Fibroblast of lung (primary cell): ENCODE data around the gene TMEM135. TPM values are rescaled to one million over a fixed set of nuclear protein-coding genes. Genes with fewer than 3 reads are reported as not detected.
A peak's percentile ranks its signal among the peaks of the same experiment; 100 is the strongest.

Source experiments
- DNase-seq, 2 donors: peaks; one replicate each; pipeline versions ENCODE4 v3.0.0 to v3.0.0-alpha.2; 2010; ENCODE audit warnings: low read depth in 2 of 2
- H2AFZ ChIP-seq: 2 replicates; pipeline ENCODE4 v1.5.1; 2012; ENCODE audit warnings: low read length, control low read depth, inconsistent platforms
- H3K27ac ChIP-seq: 2 replicates; pipeline ENCODE4 v1.5.1; 2011; ENCODE audit warnings: low read length, control low read depth; ENCODE audit not compliant: insufficient read depth
- H3K27me3 ChIP-seq: 2 replicates; pipeline ENCODE4 v1.5.1; 2011; ENCODE audit warnings: mild to moderate bottlenecking, low read length; ENCODE audit not compliant: control insufficient read depth, insufficient read depth
- H3K36me3 ChIP-seq: 2 replicates; pipeline ENCODE4 v1.5.1; 2011; ENCODE audit warnings: low read length; ENCODE audit not compliant: control insufficient read depth, insufficient read depth
- H3K4me1 ChIP-seq: 2 replicates; pipeline ENCODE4 v1.5.1; 2011; ENCODE audit warnings: low read length; ENCODE audit not compliant: control insufficient read depth, insufficient read depth; ENCODE audit errors: extremely low read depth
- H3K4me2 ChIP-seq: 2 replicates; pipeline ENCODE4 v1.5.1; 2011; ENCODE audit warnings: low read length, control low read depth; ENCODE audit not compliant: insufficient read depth; ENCODE audit errors: extremely low read depth
- H3K4me3 ChIP-seq, 4 experiments: fragments of 200-600 bp in 1 of 4; sonication (generic) in 1 of 4; replicated peaks in 1 of 4; 2 replicates each; pipeline ENCODE4 v1.5.1; 2011 to 2016; ENCODE audit warnings: low read length in 4 of 4, low read depth in 3 of 4, mild to moderate bottlenecking in 3 of 4, control low read depth in 2 of 4, inconsistent platforms in 1 of 4, mixed read lengths in 1 of 4; ENCODE audit not compliant: insufficient read depth in 1 of 4; ENCODE audit errors: control extremely low read depth in 1 of 4
- H3K79me2 ChIP-seq: 2 replicates; pipeline ENCODE4 v1.5.1; 2012; ENCODE audit warnings: mild to moderate bottlenecking, low read length, inconsistent platforms; ENCODE audit not compliant: control insufficient read depth, insufficient read depth
- H3K9ac ChIP-seq: 2 replicates; pipeline ENCODE4 v1.5.1; 2011; ENCODE audit warnings: mild to moderate bottlenecking, low read length, control low read depth; ENCODE audit not compliant: insufficient read depth
- H3K9me3 ChIP-seq: 2 replicates; pipeline ENCODE4 v1.5.1; 2012; ENCODE audit warnings: low read depth, low read length; ENCODE audit not compliant: control insufficient read depth, insufficient read depth
- H4K20me1 ChIP-seq: 2 replicates; pipeline ENCODE4 v1.5.1; 2011; ENCODE audit warnings: low read length; ENCODE audit not compliant: control insufficient read depth, insufficient read depth; ENCODE audit errors: extremely low read depth
- CTCF ChIP-seq, 2 donors: IDR thresholded peaks in 1 of 2; conservative IDR thresholded peaks in 1 of 2; 1 replicate in 1 of 2; 2 replicates in 1 of 2; pipeline ENCODE4 v1.5.1; 2011 to 2012; ENCODE audit warnings: low read length in 2 of 2, control low read depth in 1 of 2, inconsistent platforms in 1 of 2, low read depth in 1 of 2, mild to moderate bottlenecking in 1 of 2
- EZH2 ChIP-seq: IDR thresholded peaks from 2 replicates; pipeline ENCODE4 v1.5.1; 2012; ENCODE audit warnings: low read length, control low read depth, mild to moderate bottlenecking; ENCODE audit errors: missing control alignments
- polyA plus RNA-seq, 2 donors: library from polyadenylated mRNA; depleted of rRNA in 1 of 2; stranded (reverse) in 1 of 2; unstranded in 1 of 2; fragments of >200 nt; gene quantifications; 2 replicates each; pipeline ENCODE4 v1.2.1, GENCODE V29; 2011 to 2012; ENCODE audit warnings: missing spikeins in 1 of 2
- total RNA-seq: library from RNA; depleted of rRNA; stranded (reverse); fragments of >200 nt; gene quantifications from 2 replicates; pipeline ENCODE4 v1.2.1, GENCODE V29; 2014

TMEM135 gene
- total and polyA plus RNA-seq, 2 donors (not counting 1 experiment from before 2014, with no cell fraction given): 17.3 to 20.6 TPM

DNA sequence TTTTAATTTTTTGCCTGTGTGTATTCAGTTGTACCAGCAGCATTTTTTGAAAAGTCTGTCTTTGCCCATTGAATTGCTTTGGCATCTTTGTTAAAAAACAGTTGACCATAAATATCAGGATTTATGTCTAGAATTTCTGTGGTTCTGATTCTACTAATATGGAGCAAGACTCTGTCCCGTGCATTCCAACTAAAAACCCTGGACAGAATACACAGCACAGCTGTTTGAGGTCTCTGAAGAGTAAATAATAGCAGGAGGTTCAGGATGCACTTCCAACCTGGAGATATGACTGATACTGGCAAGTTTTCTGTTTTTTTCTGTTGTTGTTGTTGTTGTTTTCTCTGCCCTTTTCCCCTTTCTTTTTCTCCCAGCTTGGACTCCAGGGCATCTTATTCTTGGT, 141.9 kb downstream of the TMEM135 start:
- TF ChIP-seq CTCF (conservative IDR thresholded peaks at IDR 0.05 in 1 of 2, IDR thresholded peaks at IDR 0.05 in 1 of 2; ENCODE audit: low read depth in 1 of 2, low read length in 2 of 2) (no peak), EZH2 (no peak)
- Histone ChIP-seq H3K9ac (no peak overlapping the region), H3K9me3 (no peaks in the 10 kb centered on the region)

DNA sequence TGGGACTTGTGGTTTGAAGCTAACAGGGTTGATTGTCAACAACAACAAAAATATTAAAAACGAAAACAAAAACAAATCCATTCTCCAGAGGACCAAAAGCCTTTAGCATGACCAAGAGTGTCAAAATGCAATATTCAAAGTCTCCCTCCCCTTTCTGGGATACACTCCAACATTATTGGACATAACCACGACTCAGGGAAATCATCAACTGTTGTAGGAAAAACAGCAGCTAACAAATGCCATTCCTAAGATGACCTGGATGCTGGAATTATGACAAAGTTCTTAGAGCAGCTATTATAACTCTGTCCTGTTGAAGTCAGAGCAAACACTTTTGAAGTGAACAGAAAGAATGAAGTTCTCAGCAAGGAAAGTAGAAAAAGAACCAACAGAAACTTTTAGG, 143.0 kb downstream of the TMEM135 start:
- Histone ChIP-seq H3K27ac (no peak overlapping the region), H3K4me3 (no peak overlapping the region), H3K9ac (no peak overlapping the region), H4K20me1 (no peaks in the 10 kb centered on the region), H3K4me1 (peaks cover 2% of the 10 kb centered on the region), H2AFZ (no peak overlapping the region), H3K9me3 (no peaks in the 10 kb centered on the region), H3K79me2 (no peaks in the 10 kb centered on the region), H3K36me3 (no peaks in the 10 kb centered on the region), H3K27me3 (no peaks in the 10 kb centered on the region), H3K4me2 (peak overlapping the region; percentile 44)
- peak; percentile 43 to 75 for DNase-seq
- TF ChIP-seq EZH2: no peak
- no peak for TF ChIP-seq CTCF (conservative IDR thresholded peaks at IDR 0.05 in 1 of 2, IDR thresholded peaks at IDR 0.05 in 1 of 2; ENCODE audit: low read depth in 1 of 2, low read length in 2 of 2)

More for the DNA sequence above, 141.9 kb downstream of the TMEM135 start:
- Histone ChIP-seq H3K27ac (no peak overlapping the region), H3K4me3 (no peak overlapping the region), H3K27me3 (no peaks in the 10 kb centered on the region), H3K4me2 (no peak overlapping the region), H4K20me1 (no peaks in the 10 kb centered on the region), H2AFZ (no peak overlapping the region), H3K79me2 (no peaks in the 10 kb centered on the region), H3K4me1 (peaks cover 2% of the 10 kb centered on the region), H3K36me3 (no peaks in the 10 kb centered on the region)
- no peak for DNase-seq

DNA sequence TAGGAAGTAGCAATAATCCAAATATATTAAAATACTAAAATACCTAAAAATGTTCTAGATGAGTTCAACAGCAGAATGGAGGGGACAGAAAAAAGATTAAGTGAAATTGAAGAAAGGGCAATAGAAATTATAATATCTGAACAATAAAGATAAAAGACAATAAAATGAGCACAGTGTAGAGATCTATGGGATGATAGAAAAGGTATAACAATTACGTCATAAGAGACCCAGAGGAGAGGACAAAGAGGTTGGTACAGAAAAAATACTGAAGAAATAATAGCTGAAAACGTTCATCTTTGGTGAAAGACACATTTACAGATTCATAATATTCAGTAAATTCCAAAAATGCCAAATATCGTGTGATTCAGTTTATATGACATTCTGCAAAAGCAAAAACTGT, 143.4 kb downstream of the TMEM135 start:
- no peak overlapping the region for H3K9ac ChIP-seq
- H3K27ac ChIP-seq: no peak overlapping the region
- H3K4me3 ChIP-seq: no peak overlapping the region
- H4K20me1 ChIP-seq: no peaks in the 10 kb centered on the region
- DNase-seq: no peak
- no peaks in the 10 kb centered on the region for H3K79me2 ChIP-seq
- peaks cover 2% of the 10 kb centered on the region for H3K4me1 ChIP-seq
- H3K9me3 ChIP-seq: no peaks in the 10 kb centered on the region
- no peak overlapping the region for H3K4me2 ChIP-seq
- H3K36me3 ChIP-seq: no peaks in the 10 kb centered on the region
- TF ChIP-seq EZH2: no peak
- no peak for TF ChIP-seq CTCF (conservative IDR thresholded peaks at IDR 0.05 in 1 of 2, IDR thresholded peaks at IDR 0.05 in 1 of 2; ENCODE audit: low read depth in 1 of 2, low read length in 2 of 2)
- H3K27me3 ChIP-seq: no peaks in the 10 kb centered on the region
- no peak overlapping the region for H2AFZ ChIP-seq
